WI38 (cell line): ENCODE measurements around the gene RINL.

ENCODE experiments used
- H3K4me3 ChIP-seq: 2 replicates; pipeline ENCODE4 v1.5.1; 2011; ENCODE audit warnings: low read depth, mild to moderate bottlenecking, control low read depth, low read length
- TF ChIP-seq, protein P1 (sequence below): IDR thresholded peaks from 2 replicates; pipeline ENCODE4 v1.5.1; 2012; ENCODE audit warnings: low read depth, mild to moderate bottlenecking, control low read depth, low read length

RINL gene

DNA sequence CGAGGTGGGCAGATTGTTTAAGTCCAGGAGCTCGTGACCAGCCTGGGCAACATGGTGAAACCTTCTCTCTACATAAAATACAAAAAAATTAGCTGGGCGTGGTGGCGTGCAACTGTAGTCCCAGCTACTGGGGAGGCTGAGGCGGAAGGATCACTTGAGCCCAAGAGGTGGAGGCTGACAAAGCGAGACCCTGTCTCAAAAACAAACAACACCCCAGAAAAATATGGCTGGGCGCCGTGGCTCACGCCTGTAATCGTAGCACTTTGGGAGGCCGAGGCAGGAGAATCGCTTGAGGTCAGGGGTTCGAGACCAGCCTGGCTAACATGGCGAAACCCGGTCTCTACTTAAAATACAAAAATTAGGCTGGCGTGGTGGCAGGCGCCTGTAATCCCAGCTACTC, 24.9 kb downstream of the RINL start:
- TF ChIP-seq, protein P1, sequence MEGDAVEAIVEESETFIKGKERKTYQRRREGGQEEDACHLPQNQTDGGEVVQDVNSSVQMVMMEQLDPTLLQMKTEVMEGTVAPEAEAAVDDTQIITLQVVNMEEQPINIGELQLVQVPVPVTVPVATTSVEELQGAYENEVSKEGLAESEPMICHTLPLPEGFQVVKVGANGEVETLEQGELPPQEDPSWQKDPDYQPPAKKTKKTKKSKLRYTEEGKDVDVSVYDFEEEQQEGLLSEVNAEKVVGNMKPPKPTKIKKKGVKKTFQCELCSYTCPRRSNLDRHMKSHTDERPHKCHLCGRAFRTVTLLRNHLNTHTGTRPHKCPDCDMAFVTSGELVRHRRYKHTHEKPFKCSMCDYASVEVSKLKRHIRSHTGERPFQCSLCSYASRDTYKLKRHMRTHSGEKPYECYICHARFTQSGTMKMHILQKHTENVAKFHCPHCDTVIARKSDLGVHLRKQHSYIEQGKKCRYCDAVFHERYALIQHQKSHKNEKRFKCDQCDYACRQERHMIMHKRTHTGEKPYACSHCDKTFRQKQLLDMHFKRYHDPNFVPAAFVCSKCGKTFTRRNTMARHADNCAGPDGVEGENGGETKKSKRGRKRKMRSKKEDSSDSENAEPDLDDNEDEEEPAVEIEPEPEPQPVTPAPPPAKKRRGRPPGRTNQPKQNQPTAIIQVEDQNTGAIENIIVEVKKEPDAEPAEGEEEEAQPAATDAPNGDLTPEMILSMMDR = no peak
- peak overlapping the region; percentile 68 for H3K4me3 ChIP-seq

DNA sequence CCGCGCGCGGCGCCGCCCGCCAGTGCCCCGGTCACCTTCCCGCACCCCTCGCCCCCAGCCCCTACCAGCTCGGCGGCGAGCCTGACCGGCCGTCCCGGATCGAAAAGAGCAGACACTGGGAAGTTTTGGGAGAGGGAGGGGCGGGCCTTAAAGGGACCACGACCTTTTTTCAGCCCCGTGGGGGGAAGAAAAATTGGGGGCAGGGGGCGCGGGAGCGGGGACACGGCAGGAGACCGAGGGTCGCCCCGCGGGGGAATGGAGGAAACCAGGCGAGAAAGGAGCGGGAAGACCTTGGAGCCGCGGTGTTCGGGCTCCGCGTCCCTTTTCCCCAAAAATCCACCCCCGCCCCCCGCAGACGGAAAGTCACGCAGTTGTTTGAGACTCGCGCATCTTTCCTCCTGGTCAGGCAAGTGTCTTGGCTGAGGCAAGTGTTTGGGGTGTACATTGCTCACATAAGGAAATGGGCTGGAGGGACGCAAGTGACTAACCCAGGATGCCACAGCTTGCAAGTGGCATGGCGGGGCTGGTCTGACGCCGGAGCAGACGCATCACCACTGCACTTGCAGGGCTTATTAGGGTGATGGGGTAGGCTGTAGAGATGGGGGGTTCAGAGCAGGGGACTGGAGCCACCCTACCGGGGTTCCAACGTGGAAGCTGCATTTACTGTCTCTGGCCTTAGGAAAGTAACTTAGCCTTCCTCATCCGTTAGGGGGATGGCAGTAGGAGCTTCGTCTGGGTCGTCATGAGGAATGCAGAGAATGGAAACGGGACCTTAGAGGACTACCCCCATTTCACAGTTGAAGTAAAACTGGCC, 25.6 kb downstream of the RINL start:
- TF ChIP-seq, protein P1 = no peak

DNA sequence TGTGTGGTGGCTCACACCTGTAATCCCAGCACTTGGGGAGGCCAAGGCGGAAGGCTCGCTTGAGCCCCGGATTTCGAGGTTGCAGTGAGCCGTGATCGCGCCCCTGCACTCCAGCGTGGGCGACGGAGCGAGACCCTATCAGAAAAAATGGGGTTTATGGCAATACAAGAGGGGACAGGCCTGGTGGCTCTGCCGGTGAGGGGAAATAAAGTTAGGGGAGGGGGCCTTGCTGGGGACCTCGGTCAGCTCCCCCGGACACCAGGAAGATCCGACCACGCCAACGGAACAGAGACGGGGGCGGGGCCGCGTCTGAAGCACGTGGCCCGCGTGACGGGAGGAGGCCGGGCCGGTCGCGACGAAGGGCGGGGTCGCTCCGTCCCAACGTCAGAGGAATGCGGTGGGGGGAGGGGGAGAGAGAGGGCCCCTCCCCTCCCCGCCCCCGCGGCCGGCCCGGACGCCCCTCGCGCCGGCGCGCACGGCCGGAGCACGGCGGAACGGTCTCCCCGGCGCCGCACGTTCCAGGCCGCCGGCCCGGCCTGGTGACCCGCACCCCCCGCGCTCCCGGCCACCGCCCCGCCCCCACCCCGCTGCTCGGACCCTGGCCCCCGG, 26.3 kb downstream of the RINL start:
- TF ChIP-seq, protein P1 = no peak
- peak overlapping the region; percentile 68 for H3K4me3 ChIP-seq

More for the DNA sequence above, 25.6 kb downstream of the RINL start:
- H3K4me3 ChIP-seq = peak overlapping the region; percentile 68

DNA sequence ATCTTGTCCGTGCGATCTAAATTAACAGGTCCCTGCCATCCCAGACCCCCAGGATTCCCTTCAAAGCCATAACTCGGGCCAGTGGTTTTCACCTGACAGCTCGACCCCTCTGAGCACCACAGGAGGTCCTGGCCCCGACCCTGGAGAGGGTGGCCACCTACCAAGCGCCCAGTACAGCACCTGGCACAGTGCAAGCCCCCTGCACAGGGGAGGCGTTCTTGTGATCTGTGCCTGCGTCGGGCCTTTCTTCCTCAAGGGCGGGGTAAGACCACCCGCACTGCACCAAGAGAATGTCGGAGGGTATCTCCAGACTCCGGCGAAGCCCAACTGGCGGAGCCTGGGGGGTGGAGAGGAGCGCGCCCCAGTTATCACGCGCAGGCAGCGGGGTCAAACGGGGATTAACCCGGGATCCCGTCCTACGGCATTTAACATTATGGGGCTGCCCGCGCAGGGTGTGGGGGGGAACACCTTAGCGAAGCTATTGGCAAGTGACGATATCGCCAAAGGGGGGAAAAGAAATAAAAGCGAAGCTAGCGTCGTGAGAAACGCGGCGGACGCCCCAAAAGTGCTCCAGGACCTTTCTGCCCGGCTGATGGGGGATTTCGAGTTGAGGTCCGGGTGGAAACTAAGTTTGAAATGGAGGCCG, 27.0 kb downstream of the RINL start:
- H3K4me3 ChIP-seq = peak overlapping the region; percentile 48
- TF ChIP-seq, protein P1 = no peak

DNA sequence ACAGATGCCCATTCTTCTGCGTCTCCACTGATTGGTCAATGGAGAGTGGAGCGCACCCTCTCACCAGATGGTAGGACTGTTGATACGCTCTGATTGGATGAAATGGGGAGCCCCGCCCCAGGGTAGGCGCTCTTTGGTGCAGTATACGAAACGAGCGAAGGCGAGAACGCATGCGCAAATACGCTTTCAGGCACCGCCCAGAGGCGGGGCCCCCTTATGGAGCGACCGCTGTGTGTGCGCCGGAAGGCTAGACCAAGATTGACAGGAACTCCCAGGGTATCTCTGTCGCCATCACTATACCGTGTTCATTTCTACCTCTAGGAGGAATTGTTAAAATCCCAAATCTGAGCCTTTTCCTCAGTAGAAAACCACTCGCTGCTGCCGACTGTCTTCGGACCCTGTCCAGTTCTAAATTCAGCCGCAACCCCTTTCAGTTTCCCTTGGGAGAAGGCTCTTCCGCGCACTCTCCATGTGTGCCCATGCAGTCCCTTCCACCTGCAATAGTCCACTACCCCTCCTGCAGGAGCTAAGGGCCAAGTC, 27.6 kb downstream of the RINL start:
- H3K4me3 ChIP-seq = peak overlapping the region; percentile 48
- TF ChIP-seq, protein P1 = 0 out of 2 replicates have a peak, but pooled peaks have one; percentile 7

DNA sequence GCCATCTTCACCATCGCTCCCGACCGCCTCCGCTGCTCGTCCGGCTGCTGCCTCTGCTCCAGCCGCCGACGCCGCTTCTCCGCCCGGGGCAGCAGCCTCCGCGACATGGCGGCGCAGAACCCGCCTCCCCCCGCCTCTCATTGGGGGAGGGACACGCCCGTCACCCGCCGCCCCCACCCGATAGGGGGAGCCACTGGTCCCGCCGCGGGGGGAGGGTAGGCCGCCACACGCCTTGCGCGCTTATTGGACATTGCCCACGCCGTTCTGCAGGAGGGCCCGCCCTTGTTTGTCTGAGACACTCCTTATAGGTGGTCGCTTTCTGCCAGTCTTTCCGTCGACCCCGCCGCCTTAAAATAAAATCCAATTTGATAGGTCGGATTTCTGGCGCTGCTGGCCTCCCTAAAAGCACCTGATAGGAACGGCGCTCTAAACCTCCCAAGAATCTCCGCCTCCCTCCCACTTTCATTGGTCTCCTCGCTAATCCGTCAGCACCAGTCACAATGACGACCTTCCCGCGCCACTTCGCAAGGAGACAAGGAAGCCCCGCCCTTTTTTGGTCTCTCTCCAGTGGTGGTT, 28.1 kb downstream of the RINL start, which contains the start of gene HNRNPL:
Gene HNRNPL (minus strand): TSS at position 127 of the 576 bp plus-strand sequence. CDS start 20 bp downstream, at position 107.
- peak within 1 kb of the TSS; percentile 77 for H3K4me3 ChIP-seq
- TF ChIP-seq, protein P1 = no peak
